GM18511 (cell line): Measurements from ENCODE around the gene RYR2.
"Not testable (repeated sequence)": the region's sequence is repeated elsewhere in the genome, so short reads cannot be mapped to it uniquely, and the experiment has no call there.

ENCODE experiments used
- ATAC-seq: cut with Tn5 transposase; IDR thresholded peaks from one replicate; pipeline ENCODE4 v1.9.1; 2021; ENCODE audit warnings: mild to moderate bottlenecking, moderate library complexity; ENCODE audit not compliant: unreplicated experiment

Gene RYR2

DNA sequence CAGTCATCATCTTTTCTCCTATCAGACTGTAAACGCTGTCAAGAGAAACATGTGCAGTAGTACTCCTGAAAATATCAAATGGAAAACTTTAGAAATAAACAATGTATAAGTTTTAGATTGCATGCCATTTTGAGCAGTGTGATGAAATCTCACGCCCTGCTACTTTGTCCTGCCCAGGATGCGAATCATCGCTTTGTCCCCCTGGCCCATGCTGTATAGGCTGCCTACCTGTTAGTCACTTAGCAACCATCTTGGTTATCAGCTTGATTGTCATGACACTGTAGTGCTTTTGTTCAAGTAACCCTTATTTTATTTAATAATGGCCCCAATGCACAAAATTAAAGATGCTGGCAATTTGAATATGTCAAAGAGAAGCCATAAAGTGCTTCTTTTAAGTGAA lies 485.8 kb downstream of the RYR2 start:
- ATAC-seq: no peak

DNA sequence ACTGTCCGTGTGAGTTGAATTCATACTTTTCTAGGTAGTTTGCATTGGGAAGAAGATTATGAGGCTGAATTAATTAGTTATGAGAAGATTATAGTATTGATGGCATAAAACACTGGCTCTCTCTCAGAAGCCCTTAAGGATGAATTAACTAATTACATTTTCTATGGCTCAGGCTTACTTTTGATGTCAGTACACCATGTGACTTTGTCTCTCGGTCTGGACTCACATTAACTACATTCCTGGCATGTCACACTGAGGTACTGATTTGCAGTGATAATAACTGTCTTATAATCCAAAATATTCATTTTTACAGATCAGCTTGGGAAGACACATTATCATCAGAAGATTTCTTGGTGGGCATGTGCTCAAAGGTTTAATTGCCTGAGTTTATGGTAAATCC lies 486.6 kb downstream of the RYR2 start:
- ATAC-seq: no peak

- no peak for ATAC-seq
Measured at GRCh38 chr1:237539055-237539454, 497.1 kb downstream of the RYR2 start.

DNA sequence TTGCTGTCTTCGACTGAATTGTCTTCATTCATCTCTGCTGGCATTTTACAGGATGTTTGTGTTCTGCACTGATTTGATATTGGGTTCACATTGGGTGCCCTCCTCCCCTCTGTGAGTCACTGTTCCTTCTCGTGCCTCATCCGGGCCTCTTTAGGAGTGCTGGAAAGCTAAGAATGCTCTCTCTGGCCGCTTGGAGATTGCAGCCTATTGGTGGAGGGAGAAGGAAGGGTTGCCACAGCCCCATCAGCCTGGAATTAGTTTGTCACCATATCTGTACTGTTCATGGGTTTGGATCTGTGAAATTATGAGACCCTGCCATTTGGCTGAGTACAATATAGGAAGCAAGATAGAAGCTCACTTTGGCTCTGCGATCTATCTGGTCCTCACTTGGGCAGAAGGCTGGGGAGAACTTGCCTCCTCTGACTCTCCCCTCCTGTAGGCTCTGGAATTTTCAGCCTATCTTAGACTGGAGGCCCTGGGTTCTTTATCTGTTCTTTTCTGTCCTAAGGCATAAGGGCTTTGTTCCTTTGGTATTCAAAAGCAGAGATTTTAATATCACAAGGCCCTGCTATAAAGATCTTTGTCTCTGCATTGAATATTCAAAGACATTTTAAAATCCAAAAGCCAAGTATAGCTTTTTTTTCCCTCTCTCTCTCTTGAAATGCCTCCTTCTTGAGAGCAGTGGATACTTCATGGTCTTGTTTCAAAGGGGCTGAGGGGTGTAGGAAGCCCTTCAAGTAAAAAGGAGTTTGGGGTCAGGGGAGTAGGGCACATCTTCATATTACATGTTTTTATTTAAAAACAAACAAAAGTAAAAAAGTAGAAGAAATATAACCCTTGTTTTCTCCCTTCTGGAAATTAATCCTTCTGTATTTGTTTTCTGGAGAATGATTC lies 500.8 kb downstream of the RYR2 start:
- ATAC-seq: no peak

- no peak for ATAC-seq
Measured at GRCh38 chr1:237553078-237553477, 511.1 kb downstream of the RYR2 start.

GRCh38 chr1:237556911-237557310 lies 514.9 kb downstream of the RYR2 start:
- no peak for ATAC-seq

GRCh38 chr1:237562242-237562823 lies 520.3 kb downstream of the RYR2 start:
- peak; percentile 86 for ATAC-seq

DNA sequence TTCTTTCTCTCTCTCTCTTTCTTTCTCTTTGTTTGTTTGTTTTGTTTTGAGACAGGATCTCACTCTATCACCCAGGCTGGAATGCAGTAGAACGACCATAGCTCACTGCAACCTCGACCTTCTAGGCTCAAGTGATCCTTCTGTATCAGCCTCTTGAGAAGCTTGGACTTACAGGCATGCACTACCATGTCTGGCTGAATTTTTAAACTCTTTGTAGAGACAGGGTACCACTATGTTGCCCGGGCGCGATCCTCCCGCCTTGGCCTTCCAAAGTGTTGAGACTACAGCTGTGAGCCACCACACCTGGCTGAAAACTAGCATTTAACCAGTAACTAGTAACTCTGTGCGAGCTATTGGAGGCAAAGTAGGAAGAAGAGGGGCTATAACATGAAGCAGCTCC lies 523.3 kb downstream of the RYR2 start:
- ATAC-seq: no peak

DNA sequence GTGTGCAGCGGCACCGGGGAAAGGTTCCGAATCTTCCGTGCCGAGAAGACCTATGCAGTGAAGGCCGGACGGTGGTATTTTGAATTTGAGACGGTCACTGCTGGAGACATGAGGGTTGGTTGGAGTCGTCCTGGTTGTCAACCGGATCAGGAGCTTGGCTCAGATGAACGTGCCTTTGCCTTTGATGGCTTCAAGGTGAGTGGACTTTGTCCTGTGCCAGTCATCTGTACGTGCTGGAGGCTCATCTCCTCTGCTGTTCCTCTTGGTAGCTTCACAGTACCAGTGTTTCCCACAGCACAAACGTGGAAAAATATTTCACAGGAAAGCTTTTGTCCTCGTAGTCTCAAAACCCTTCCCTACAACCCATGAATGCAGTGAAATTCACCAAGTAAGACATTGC lies 524.6 kb downstream of the RYR2 start:
- ATAC-seq: no peak

- no peak for ATAC-seq
Measured at GRCh38 chr1:237568955-237569354, 527.0 kb downstream of the RYR2 start.

DNA sequence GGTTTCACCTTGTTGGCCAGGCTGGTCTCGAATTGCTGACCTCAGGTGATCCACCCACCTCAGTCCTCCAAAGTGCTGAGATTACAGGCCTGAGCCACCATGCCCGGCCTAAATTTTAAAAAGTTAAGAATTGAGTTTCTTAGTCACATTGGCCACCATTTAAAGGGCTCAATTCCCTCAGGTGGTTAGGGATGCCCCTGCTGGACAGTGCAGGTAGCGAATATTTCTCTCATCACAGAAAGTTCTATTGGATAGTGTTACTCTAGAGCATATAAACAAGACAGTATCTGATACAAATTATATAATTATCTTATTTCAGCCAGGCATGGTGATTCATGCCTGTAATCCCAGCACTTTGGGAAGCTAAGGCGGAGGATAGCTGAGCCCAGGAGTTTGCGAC lies 528.5 kb downstream of the RYR2 start:
- no peak for ATAC-seq

- no peak for ATAC-seq
Measured at GRCh38 chr1:237574536-237574935, 532.6 kb downstream of the RYR2 start.

GRCh38 chr1:237578540-237578939 lies 536.6 kb downstream of the RYR2 start:
- no peak for ATAC-seq

GRCh38 chr1:237580726-237581125 lies 538.7 kb downstream of the RYR2 start:
- no peak for ATAC-seq

DNA sequence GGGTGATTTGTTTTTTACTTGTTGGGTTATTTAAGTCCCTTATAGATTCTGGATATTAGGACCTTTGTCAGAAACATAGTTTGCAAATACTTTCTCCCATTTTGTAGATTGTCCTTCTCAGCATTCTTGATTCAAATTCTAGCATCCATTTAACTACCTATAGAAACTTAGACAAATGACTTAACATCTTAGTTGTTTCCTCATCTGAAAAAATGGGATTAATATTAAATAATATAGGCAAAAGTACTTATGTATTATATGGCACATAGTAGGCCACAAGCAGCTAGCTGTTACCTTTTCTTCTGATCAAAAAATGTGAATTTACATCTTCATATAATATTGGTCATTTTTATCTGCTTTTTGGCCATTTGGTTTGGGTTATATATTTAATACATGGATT lies 541.3 kb downstream of the RYR2 start:
- no peak for ATAC-seq

GRCh38 chr1:237583756-237584155 lies 541.8 kb downstream of the RYR2 start:
- ATAC-seq: no peak

DNA sequence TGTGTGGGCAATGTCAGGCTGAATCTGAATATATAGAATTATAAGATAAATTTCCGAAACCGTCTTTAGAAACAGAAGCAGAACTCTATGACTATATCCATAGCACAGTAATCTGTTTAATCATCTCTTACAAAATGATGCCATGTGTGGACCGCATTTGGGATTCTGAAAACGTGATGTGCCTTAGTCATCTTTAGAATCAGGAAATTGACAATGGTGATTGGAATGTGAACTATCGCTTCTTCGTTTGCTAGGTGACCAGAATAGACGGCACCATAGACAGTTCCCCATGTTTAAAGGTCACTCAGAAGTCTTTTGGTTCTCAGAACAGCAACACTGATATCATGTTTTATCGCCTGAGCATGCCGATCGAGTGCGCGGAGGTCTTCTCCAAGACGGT lies 548.4 kb downstream of the RYR2 start:
- ATAC-seq: no peak

DNA sequence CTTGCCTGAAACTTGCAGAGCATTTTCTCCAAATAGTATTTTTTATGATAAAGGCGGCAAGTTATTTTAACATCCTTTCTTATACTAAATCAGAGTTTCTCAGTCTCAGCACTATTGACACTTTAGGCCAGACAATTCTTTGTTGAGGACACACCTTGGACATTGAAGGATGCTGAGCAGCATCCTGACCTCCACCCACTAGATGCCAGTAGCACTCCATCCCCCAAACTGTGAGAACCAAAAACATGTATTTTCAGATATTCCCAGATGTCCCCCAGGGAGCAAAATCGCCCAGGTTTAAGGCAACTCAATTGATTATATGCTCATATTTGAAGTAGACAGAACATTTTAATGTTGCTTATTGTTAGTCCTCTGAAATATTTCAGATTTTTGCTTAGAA lies 549.4 kb downstream of the RYR2 start:
- no peak for ATAC-seq

GRCh38 chr1:237603036-237603568 lies 561.1 kb downstream of the RYR2 start:
- not testable (repeated sequence) for ATAC-seq

DNA sequence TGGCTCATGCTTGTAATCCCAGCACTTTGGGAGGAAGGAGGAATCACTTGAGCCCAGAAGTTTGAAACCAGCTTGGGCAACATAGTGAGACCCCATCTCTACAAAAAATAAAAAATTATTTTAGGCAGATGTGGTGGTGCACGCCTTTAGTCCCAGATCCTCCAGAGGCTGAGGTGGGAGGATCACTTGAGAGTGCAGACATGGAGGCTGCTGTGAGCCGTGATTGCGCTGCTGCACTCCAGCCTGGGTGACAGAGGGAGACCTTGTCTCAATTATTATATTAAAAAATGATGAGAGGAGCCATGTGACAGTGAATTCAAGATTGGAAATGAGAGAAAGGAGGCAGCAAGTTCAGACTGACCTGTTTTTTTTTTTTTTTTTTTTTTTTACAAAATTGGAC lies 566.4 kb downstream of the RYR2 start:
- ATAC-seq: no peak

GRCh38 chr1:237610157-237610556 lies 568.2 kb downstream of the RYR2 start:
- no peak for ATAC-seq

GRCh38 chr1:237613984-237614383 lies 572.0 kb downstream of the RYR2 start:
- ATAC-seq: no peak
